B cell (primary cell): ENCODE data around the gene PPP6R2.

Experiments used
- EZH2 ChIP-seq: IDR thresholded peaks from 2 replicates; pipeline ENCODE4 v1.6.1; 2012; ENCODE audit warnings: borderline replicate concordance, low read depth, mild to moderate bottlenecking, moderate library complexity, low read length; ENCODE audit not compliant: insufficient read depth, poor library complexity, severe bottlenecking
- TF ChIP-seq, protein P1 (sequence below): fragments of 200-600 bp; IDR thresholded peaks from one replicate; pipeline ENCODE4 v1.8.0; 2022; ENCODE audit warnings: antibody characterized with exemption, mild to moderate bottlenecking

DNA sequence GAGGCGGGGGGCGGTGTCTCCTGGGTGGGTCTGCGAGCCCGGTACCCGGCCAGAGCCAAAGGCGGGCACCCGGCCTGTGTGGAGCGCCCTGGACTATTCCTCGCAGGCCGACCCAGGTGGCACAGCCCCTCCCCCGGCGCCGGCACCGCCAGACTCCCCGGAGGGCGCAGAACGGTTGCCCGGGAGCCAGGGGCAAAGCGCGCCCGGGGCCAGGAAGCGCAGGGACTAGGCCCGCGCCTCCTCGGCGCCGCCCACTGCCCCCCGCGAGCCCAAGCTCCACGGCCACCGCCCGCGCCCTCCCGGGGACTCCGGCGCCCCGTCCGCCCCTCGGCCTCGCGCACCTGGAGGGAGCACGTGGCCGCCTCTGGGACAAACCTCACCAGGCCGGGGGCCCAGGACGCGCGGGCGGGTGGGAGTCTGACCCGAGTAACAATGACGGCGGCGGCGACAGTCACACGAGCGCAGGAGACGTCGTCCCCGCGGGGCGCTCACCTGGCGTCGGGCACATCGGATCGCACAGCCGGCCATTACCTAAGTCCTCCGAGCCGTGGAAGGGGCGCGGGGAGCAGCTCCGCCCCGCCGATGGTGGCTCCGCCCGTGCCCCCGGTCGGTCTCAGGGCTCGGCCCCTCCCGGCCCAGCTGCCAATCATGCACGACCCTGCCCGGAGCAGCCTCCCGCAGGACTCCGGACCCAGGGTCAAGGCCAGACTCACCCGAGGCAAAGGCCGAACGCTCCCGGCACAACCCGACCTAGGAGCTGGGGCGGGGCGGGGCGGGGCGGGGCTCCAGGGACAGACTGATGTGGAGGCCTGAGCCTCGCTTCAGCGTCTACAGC, 43.1 kb upstream of the PPP6R2 start:
- TF ChIP-seq, protein P1, sequence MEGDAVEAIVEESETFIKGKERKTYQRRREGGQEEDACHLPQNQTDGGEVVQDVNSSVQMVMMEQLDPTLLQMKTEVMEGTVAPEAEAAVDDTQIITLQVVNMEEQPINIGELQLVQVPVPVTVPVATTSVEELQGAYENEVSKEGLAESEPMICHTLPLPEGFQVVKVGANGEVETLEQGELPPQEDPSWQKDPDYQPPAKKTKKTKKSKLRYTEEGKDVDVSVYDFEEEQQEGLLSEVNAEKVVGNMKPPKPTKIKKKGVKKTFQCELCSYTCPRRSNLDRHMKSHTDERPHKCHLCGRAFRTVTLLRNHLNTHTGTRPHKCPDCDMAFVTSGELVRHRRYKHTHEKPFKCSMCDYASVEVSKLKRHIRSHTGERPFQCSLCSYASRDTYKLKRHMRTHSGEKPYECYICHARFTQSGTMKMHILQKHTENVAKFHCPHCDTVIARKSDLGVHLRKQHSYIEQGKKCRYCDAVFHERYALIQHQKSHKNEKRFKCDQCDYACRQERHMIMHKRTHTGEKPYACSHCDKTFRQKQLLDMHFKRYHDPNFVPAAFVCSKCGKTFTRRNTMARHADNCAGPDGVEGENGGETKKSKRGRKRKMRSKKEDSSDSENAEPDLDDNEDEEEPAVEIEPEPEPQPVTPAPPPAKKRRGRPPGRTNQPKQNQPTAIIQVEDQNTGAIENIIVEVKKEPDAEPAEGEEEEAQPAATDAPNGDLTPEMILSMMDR, result no peak
- TF ChIP-seq EZH2, result no peak
